Liver (tissue), 3 donors: ENCODE data around the gene DYNC1H1.

Experiments
- CTCF ChIP-seq: fragments of 150-350 bp; IDR thresholded peaks from 2 replicates; pipeline ENCODE4 v1.5.1; 2017; ENCODE audit warnings: improper control_type of control experiment, low read depth, low read length; ENCODE audit not compliant: missing input control
- EGR1 ChIP-seq, 2 donors: IDR thresholded peaks; 2 replicates each; pipeline ENCODE4 v1.6.1; 2016 to 2018; ENCODE audit warnings: antibody characterized with exemption in 2 of 2, low read depth in 2 of 2
- HNF4G ChIP-seq: IDR thresholded peaks from 2 replicates; pipeline ENCODE4 v1.6.1; 2016; ENCODE audit warnings: antibody characterized with exemption
- REST ChIP-seq: IDR thresholded peaks from 2 replicates; pipeline ENCODE4 v1.6.1; 2016; ENCODE audit warnings: antibody characterized with exemption, mild to moderate bottlenecking
- SP1 ChIP-seq: IDR thresholded peaks from 2 replicates; pipeline ENCODE4 v1.6.1; 2018; ENCODE audit warnings: antibody characterized with exemption, mild to moderate bottlenecking
- TAF1 ChIP-seq: conservative IDR thresholded peaks from 2 replicates; pipeline ENCODE4 v1.6.1; 2016; ENCODE audit warnings: antibody characterized with exemption, mild to moderate bottlenecking
- ZBTB33 ChIP-seq: IDR thresholded peaks from 2 replicates; pipeline ENCODE4 v1.6.1; 2016; ENCODE audit warnings: antibody characterized with exemption
- donor health status: healthy.
- donor health status: healthy.

- TF ChIP-seq CTCF (no peak), SP1 (no peak), HNF4G (no peak), EGR1 (IDR thresholded peaks at IDR 0.05; ENCODE audit: low read depth in 2 of 2) (no peak), TAF1 (no peak), REST (no peak), ZBTB33 (no peak)
These were observed 18.2 kb downstream of the DYNC1H1 start for GRCh38 chr14:101982621-101983020.
